ENCODE results near the gene PTBP1. TPM values are rescaled to one million over a fixed set of nuclear protein-coding genes. Genes with fewer than 3 reads are reported as not detected.
"Not testable (repeated sequence)": the region's sequence is repeated elsewhere in the genome, so short reads cannot be mapped to it uniquely, and the experiment has no call there.

Gene PTBP1
- total RNA-seq, 1 donor from 2014 or later = 614 TPM

- Mint-ChIP-seq H3K4me1 (ENCODE audit: unreplicated experiment) (peaks cover 2% of the 10 kb centered on the region), H3K36me3 (ENCODE audit: low read depth, unreplicated experiment) (peaks cover 4% of the 10 kb centered on the region), H3K4me3 (ENCODE audit: unreplicated experiment) (peak within 1 kb of the TSS; percentile 44), H3K27ac (ENCODE audit: unreplicated experiment) (no peak within 1 kb of the TSS), H3K9me3 (ENCODE audit: unreplicated experiment) (no peaks in the 10 kb centered on the region), H3K27me3 (ENCODE audit: unreplicated experiment) (peaks cover 9% of the 10 kb centered on the region)
- DNase-seq (ENCODE audit: low spot score) = no peak
- TF ChIP-seq CTCF (IDR thresholded peaks at IDR 0.05; ENCODE audit: unreplicated experiment) = no peak
These were observed 43.4 kb downstream of the PTBP1 start, which contains the start of gene PRTN3 for GRCh38 chr19:840519-841206. PRTN3 (plus strand) TSS chr19:840999; CDS start chr19:841009, 10 bp downstream.

GRCh38 chr19:842802-843179 is 45.5 kb downstream of the PTBP1 start:
- not testable (repeated sequence) for H3K4me1 Mint-ChIP-seq (ENCODE audit: unreplicated experiment); DNase-seq (ENCODE audit: low spot score); H3K36me3 Mint-ChIP-seq (ENCODE audit: low read depth, unreplicated experiment); H3K27ac Mint-ChIP-seq (ENCODE audit: unreplicated experiment); H3K4me3 Mint-ChIP-seq (ENCODE audit: unreplicated experiment); H3K9me3 Mint-ChIP-seq (ENCODE audit: unreplicated experiment); H3K27me3 Mint-ChIP-seq (ENCODE audit: unreplicated experiment)

GRCh38 chr19:843180-843835 is 46.1 kb downstream of the PTBP1 start:
- H3K4me3 Mint-ChIP-seq (ENCODE audit: unreplicated experiment) = no peak overlapping the region
- peaks cover 7% of the 10 kb centered on the region for H3K27me3 Mint-ChIP-seq (ENCODE audit: unreplicated experiment)
- no peaks in the 10 kb centered on the region for H3K9me3 Mint-ChIP-seq (ENCODE audit: unreplicated experiment)
- peaks cover 2% of the 10 kb centered on the region for H3K4me1 Mint-ChIP-seq (ENCODE audit: unreplicated experiment)
- H3K27ac Mint-ChIP-seq (ENCODE audit: unreplicated experiment) = no peak overlapping the region
- no peak for TF ChIP-seq CTCF (IDR thresholded peaks at IDR 0.05; ENCODE audit: unreplicated experiment)
- peak; percentile 37 for DNase-seq (ENCODE audit: low spot score)
- peaks cover 4% of the 10 kb centered on the region for H3K36me3 Mint-ChIP-seq (ENCODE audit: low read depth, unreplicated experiment)

- peaks cover 7% of the 10 kb centered on the region for H3K27me3 Mint-ChIP-seq (ENCODE audit: unreplicated experiment)
- peaks cover 4% of the 10 kb centered on the region for H3K36me3 Mint-ChIP-seq (ENCODE audit: low read depth, unreplicated experiment)
- TF ChIP-seq CTCF (IDR thresholded peaks at IDR 0.05; ENCODE audit: unreplicated experiment) = no peak
- H3K27ac Mint-ChIP-seq (ENCODE audit: unreplicated experiment) = no peak overlapping the region
- H3K9me3 Mint-ChIP-seq (ENCODE audit: unreplicated experiment) = no peaks in the 10 kb centered on the region
- no peak overlapping the region for H3K4me3 Mint-ChIP-seq (ENCODE audit: unreplicated experiment)
- peaks cover 2% of the 10 kb centered on the region for H3K4me1 Mint-ChIP-seq (ENCODE audit: unreplicated experiment)
- no peak for DNase-seq (ENCODE audit: low spot score)
These were observed 46.7 kb downstream of the PTBP1 start for GRCh38 chr19:843836-844545.

GRCh38 chr19:844546-844971 is 47.3 kb downstream of the PTBP1 start:
- Mint-ChIP-seq H3K27me3 (ENCODE audit: unreplicated experiment) (peaks cover 7% of the 10 kb centered on the region), H3K36me3 (ENCODE audit: low read depth, unreplicated experiment) (peaks cover 4% of the 10 kb centered on the region), H3K4me1 (ENCODE audit: unreplicated experiment) (peaks cover 2% of the 10 kb centered on the region), H3K27ac (ENCODE audit: unreplicated experiment) (no peak overlapping the region), H3K9me3 (ENCODE audit: unreplicated experiment) (no peaks in the 10 kb centered on the region), H3K4me3 (ENCODE audit: unreplicated experiment) (no peak overlapping the region)
- no peak for TF ChIP-seq CTCF (IDR thresholded peaks at IDR 0.05; ENCODE audit: unreplicated experiment)
- DNase-seq (ENCODE audit: low spot score) = no peak

Data from endothelial cell (in vitro differentiated cells).